ENCODE measurements around the gene SV2B.

Gene SV2B

GRCh38 chr15:91098451-91098850 lies 1.6 kb upstream of the SV2B start:
- no peaks in the 10 kb centered on the region for H3K36me3 ChIP-seq (ENCODE audit: low read length)
- no peaks in the 10 kb centered on the region for H4K20me1 ChIP-seq (ENCODE audit: low read depth, low read length)
- TF ChIP-seq EZH2phosphoT487 (conservative IDR thresholded peaks at IDR 0.05; ENCODE audit: low read length): no peak
- TF ChIP-seq, protein P1, sequence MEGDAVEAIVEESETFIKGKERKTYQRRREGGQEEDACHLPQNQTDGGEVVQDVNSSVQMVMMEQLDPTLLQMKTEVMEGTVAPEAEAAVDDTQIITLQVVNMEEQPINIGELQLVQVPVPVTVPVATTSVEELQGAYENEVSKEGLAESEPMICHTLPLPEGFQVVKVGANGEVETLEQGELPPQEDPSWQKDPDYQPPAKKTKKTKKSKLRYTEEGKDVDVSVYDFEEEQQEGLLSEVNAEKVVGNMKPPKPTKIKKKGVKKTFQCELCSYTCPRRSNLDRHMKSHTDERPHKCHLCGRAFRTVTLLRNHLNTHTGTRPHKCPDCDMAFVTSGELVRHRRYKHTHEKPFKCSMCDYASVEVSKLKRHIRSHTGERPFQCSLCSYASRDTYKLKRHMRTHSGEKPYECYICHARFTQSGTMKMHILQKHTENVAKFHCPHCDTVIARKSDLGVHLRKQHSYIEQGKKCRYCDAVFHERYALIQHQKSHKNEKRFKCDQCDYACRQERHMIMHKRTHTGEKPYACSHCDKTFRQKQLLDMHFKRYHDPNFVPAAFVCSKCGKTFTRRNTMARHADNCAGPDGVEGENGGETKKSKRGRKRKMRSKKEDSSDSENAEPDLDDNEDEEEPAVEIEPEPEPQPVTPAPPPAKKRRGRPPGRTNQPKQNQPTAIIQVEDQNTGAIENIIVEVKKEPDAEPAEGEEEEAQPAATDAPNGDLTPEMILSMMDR (IDR thresholded peaks at IDR 0.05; ENCODE audit: insufficient read depth, low read length, poor library complexity, severe bottlenecking): no peak
- no peak overlapping the region for H3K4me2 ChIP-seq (ENCODE audit: low read depth, low read length, poor library complexity, severe bottlenecking)
- H3K4me3 ChIP-seq (ENCODE audit: insufficient read depth, low read length, poor library complexity, severe bottlenecking): no peak overlapping the region
- H3F3A ChIP-seq (ENCODE audit: insufficient read depth): no peaks in the 10 kb centered on the region
- H2AFZ ChIP-seq (ENCODE audit: low read depth, low read length, severe bottlenecking): no peak overlapping the region
- no peaks in the 10 kb centered on the region for H3K9me2 ChIP-seq (replicated peaks; ENCODE audit: insufficient read depth, low read length)
- no peak overlapping the region for H3K27ac ChIP-seq (ENCODE audit: low read depth, low read length)
- H3K9ac ChIP-seq (ENCODE audit: low read length): no peak overlapping the region
- no peaks in the 10 kb centered on the region for H3K27me3 ChIP-seq (ENCODE audit: low read length)
- no peaks in the 10 kb centered on the region for H3K79me2 ChIP-seq (ENCODE audit: insufficient read depth, low read length)
- no peaks in the 10 kb centered on the region for H3K9me3 ChIP-seq (ENCODE audit: insufficient read depth, low read length)

- H3K4me2 ChIP-seq (ENCODE audit: low read depth, low read length, poor library complexity, severe bottlenecking): peak overlapping the region; percentile 33
- no peak overlapping the region for H2AFZ ChIP-seq (ENCODE audit: low read depth, low read length, severe bottlenecking)
- no peak overlapping the region for H3K27ac ChIP-seq (ENCODE audit: low read depth, low read length)
- H3K9me3 ChIP-seq (ENCODE audit: insufficient read depth, low read length): no peaks in the 10 kb centered on the region
- H3K4me3 ChIP-seq (ENCODE audit: insufficient read depth, low read length, poor library complexity, severe bottlenecking): no peak overlapping the region
- H3K9me2 ChIP-seq (replicated peaks; ENCODE audit: insufficient read depth, low read length): no peaks in the 10 kb centered on the region
- H4K20me1 ChIP-seq (ENCODE audit: low read depth, low read length): no peaks in the 10 kb centered on the region
- no peak for TF ChIP-seq EZH2phosphoT487 (conservative IDR thresholded peaks at IDR 0.05; ENCODE audit: low read length)
- TF ChIP-seq, protein P1 (IDR thresholded peaks at IDR 0.05; ENCODE audit: insufficient read depth, low read length, poor library complexity, severe bottlenecking): no peak
- H3K36me3 ChIP-seq (ENCODE audit: low read length): no peaks in the 10 kb centered on the region
- no peaks in the 10 kb centered on the region for H3K79me2 ChIP-seq (ENCODE audit: insufficient read depth, low read length)
- no peak overlapping the region for H3K9ac ChIP-seq (ENCODE audit: low read length)
- H3K27me3 ChIP-seq (ENCODE audit: low read length): no peaks in the 10 kb centered on the region
- H3F3A ChIP-seq (ENCODE audit: insufficient read depth): no peaks in the 10 kb centered on the region
These were observed 452 bp upstream of the SV2B start for GRCh38 chr15:91099616-91099994.

DNA sequence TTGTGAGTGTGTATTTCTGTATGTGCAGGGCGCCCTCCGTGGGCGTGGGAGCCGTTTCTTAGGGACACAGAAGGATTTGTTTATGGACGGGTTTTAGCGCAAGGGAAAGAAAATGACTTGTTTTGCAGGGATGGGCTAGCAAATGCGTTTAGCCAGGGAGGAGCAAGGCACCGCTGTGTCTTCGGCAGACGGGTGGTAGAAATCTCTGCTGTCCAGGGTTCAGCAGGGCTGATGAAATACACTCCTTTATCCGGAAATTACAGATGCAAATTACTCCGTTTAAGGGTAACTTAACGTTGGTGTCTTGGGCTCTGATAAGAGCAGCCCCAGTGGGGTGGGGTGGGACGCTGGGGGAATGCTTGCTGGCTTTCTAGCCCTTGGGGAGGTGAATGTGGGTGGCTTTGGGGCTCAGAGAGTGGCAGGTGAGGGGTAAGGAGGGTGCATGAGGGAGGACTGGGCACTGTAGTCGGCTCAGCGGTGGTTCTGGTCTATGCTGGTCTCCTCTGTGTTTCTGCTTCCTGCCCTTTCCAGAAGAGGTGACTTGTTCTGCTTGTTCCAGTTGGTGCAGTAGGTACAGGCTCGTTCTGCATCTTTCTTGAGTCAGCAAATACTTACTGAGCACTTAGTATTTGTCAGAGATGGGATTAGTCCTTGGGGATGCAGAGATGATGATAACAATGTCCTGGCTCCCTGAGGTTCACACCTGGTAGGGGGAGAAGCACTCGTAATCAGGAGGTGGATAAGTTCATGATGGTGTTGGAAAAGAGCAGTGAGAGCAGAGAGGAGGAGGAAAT lies 954 bp downstream of the SV2B start:
- Histone ChIP-seq H4K20me1 (ENCODE audit: low read depth, low read length) (no peaks in the 10 kb centered on the region), H3K36me3 (ENCODE audit: low read length) (no peaks in the 10 kb centered on the region), H3K4me3 (ENCODE audit: insufficient read depth, low read length, poor library complexity, severe bottlenecking) (no peak overlapping the region), H3K27me3 (ENCODE audit: low read length) (no peaks in the 10 kb centered on the region), H3K4me2 (ENCODE audit: low read depth, low read length, poor library complexity, severe bottlenecking) (peak overlapping the region; percentile 33), H3K79me2 (ENCODE audit: insufficient read depth, low read length) (no peaks in the 10 kb centered on the region), H3K9ac (ENCODE audit: low read length) (no peak overlapping the region), H3K27ac (ENCODE audit: low read depth, low read length) (no peak overlapping the region), H3K9me2 (replicated peaks; ENCODE audit: insufficient read depth, low read length) (no peaks in the 10 kb centered on the region), H3F3A (ENCODE audit: insufficient read depth) (no peaks in the 10 kb centered on the region), H2AFZ (ENCODE audit: low read depth, low read length, severe bottlenecking) (no peak overlapping the region), H3K9me3 (ENCODE audit: insufficient read depth, low read length) (no peaks in the 10 kb centered on the region)
- no peak for TF ChIP-seq EZH2phosphoT487 (conservative IDR thresholded peaks at IDR 0.05; ENCODE audit: low read length)
- TF ChIP-seq, protein P1 (IDR thresholded peaks at IDR 0.05; ENCODE audit: insufficient read depth, low read length, poor library complexity, severe bottlenecking): no peak

Data from SU-DHL-6 (cell line).